ENCODE data around the gene ZNF777. TPM values are rescaled to one million over a fixed set of nuclear protein-coding genes. Genes with fewer than 3 reads are reported as not detected.

ZNF777 gene
- total and polyA plus RNA-seq, 9 of the 15 experiments (the other 6 are each of a cell fraction or from before 2014, with no cell fraction given) = 0.11 to 32.6 (median 9.0) TPM

DNA sequence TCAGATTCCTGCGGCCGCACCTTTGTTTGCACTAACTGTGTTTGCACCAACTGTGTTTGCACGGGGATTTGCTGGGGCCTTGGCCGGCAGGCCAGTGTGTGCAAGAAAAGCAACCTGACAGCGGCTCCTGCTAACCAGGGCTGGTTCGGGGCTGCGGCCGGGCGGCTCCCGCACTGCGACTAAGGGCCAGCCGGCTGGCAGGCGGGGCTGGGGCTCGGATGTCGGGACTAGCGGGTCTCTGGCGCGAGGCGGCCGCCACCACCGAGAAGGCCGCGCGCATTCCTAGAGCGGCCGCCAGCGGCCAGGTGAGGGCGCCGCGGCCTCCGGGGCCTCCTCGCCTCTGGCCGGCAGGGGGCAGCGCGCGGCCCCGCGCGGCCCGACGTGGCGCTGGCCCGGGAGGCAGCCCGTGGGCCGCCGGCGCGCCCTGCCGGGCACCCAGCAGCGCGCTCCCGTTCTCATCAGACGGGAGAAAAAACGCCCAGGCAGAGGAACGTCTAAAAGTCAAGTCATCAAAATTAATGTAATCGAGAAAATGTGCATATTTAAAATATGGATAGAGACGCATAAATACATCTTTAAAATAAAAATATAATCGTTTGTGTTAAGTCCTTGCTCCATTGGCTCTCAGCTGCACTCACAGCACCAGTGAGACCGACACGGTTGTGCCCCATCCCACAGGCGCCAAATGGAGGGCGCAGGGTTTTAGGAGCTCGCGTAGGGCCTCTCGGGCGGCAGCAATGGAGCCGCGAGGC, 38.5 kb downstream of the ZNF777 start (continued):
- TF ChIP-seq, protein P1, sequence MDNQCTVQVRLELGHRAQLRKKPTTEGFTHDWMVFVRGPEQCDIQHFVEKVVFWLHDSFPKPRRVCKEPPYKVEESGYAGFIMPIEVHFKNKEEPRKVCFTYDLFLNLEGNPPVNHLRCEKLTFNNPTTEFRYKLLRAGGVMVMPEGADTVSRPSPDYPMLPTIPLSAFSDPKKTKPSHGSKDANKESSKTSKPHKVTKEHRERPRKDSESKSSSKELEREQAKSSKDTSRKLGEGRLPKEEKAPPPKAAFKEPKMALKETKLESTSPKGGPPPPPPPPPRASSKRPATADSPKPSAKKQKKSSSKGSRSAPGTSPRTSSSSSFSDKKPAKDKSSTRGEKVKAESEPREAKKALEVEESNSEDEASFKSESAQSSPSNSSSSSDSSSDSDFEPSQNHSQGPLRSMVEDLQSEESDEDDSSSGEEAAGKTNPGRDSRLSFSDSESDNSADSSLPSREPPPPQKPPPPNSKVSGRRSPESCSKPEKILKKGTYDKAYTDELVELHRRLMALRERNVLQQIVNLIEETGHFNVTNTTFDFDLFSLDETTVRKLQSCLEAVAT (IDR thresholded peaks at IDR 0.05) = no peak
- TF ChIP-seq, protein P2, sequence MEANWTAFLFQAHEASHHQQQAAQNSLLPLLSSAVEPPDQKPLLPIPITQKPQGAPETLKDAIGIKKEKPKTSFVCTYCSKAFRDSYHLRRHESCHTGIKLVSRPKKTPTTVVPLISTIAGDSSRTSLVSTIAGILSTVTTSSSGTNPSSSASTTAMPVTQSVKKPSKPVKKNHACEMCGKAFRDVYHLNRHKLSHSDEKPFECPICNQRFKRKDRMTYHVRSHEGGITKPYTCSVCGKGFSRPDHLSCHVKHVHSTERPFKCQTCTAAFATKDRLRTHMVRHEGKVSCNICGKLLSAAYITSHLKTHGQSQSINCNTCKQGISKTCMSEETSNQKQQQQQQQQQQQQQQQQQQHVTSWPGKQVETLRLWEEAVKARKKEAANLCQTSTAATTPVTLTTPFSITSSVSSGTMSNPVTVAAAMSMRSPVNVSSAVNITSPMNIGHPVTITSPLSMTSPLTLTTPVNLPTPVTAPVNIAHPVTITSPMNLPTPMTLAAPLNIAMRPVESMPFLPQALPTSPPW (CRISPR knock-in tag; IDR thresholded peaks at IDR 0.05) = peak; percentile 70
- TF ChIP-seq STAT5A (IDR thresholded peaks at IDR 0.05; ENCODE audit: borderline replicate concordance, low read length) = no peak
- peak; percentile 62; the same call in 1 of the 2 replicates for TF ChIP-seq NCOA6 (IDR thresholded peaks at IDR 0.05)
- no peak for TF ChIP-seq MCM5 (IDR thresholded peaks at IDR 0.05; ENCODE audit: low read depth)
- TF ChIP-seq, protein P3, sequence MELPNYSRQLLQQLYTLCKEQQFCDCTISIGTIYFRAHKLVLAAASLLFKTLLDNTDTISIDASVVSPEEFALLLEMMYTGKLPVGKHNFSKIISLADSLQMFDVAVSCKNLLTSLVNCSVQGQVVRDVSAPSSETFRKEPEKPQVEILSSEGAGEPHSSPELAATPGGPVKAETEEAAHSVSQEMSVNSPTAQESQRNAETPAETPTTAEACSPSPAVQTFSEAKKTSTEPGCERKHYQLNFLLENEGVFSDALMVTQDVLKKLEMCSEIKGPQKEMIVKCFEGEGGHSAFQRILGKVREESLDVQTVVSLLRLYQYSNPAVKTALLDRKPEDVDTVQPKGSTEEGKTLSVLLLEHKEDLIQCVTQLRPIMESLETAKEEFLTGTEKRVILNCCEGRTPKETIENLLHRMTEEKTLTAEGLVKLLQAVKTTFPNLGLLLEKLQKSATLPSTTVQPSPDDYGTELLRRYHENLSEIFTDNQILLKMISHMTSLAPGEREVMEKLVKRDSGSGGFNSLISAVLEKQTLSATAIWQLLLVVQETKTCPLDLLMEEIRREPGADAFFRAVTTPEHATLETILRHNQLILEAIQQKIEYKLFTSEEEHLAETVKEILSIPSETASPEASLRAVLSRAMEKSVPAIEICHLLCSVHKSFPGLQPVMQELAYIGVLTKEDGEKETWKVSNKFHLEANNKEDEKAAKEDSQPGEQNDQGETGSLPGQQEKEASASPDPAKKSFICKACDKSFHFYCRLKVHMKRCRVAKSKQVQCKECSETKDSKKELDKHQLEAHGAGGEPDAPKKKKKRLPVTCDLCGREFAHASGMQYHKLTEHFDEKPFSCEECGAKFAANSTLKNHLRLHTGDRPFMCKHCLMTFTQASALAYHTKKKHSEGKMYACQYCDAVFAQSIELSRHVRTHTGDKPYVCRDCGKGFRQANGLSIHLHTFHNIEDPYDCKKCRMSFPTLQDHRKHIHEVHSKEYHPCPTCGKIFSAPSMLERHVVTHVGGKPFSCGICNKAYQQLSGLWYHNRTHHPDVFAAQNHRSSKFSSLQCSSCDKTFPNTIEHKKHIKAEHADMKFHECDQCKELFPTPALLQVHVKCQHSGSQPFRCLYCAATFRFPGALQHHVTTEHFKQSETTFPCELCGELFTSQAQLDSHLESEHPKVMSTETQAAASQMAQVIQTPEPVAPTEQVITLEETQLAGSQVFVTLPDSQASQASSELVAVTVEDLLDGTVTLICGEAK (IDR thresholded peaks at IDR 0.05) = peak; percentile 35; the same call in 1 of the 2 replicates
- TF ChIP-seq, protein P3 (CRISPR knock-in tag; IDR thresholded peaks at IDR 0.05) = no peak
- TF ChIP-seq, protein P4, sequence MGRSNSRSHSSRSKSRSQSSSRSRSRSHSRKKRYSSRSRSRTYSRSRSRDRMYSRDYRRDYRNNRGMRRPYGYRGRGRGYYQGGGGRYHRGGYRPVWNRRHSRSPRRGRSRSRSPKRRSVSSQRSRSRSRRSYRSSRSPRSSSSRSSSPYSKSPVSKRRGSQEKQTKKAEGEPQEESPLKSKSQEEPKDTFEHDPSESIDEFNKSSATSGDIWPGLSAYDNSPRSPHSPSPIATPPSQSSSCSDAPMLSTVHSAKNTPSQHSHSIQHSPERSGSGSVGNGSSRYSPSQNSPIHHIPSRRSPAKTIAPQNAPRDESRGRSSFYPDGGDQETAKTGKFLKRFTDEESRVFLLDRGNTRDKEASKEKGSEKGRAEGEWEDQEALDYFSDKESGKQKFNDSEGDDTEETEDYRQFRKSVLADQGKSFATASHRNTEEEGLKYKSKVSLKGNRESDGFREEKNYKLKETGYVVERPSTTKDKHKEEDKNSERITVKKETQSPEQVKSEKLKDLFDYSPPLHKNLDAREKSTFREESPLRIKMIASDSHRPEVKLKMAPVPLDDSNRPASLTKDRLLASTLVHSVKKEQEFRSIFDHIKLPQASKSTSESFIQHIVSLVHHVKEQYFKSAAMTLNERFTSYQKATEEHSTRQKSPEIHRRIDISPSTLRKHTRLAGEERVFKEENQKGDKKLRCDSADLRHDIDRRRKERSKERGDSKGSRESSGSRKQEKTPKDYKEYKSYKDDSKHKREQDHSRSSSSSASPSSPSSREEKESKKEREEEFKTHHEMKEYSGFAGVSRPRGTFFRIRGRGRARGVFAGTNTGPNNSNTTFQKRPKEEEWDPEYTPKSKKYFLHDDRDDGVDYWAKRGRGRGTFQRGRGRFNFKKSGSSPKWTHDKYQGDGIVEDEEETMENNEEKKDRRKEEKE (IDR thresholded peaks at IDR 0.05; ENCODE audit: borderline replicate concordance in 1 of 2, control insufficient read depth in 1 of 2, low read depth in 2 of 2, low read length in 1 of 2) = 0 out of 4 replicates have a peak, but pooled peaks of 1 of the 2 experiments have one; percentile 59
- peak; percentile 65 for TF ChIP-seq RBM25 (IDR thresholded peaks at IDR 0.05; ENCODE audit: low read depth, low read length, severe bottlenecking)
- TF ChIP-seq SMARCE1 (IDR thresholded peaks at IDR 0.05) = no peak
- TF ChIP-seq BCL6 (CRISPR knock-in tag; IDR thresholded peaks at IDR 0.05) = no peak
- no peak for TF ChIP-seq EHMT2 (IDR thresholded peaks at IDR 0.05)

Data from K562 (cell line).